LNCaP clone FGC (cell line): ENCODE results near the gene PPARD.

Experiments used
- DNase-seq: peaks from one replicate; pipeline ENCODE4 v3.0.0-alpha.2; 2011; ENCODE audit warnings: low read depth
- H3K4me3 ChIP-seq: 2 replicates; pipeline ENCODE4 v1.5.1; 2011; ENCODE audit warnings: mild to moderate bottlenecking, low read depth, low read length, control low read depth
- TF ChIP-seq, protein P1 (sequence below): IDR thresholded peaks from 2 replicates; pipeline ENCODE4 v1.5.1; 2012; ENCODE audit warnings: mild to moderate bottlenecking; ENCODE audit not compliant: control insufficient read depth, insufficient read depth; ENCODE audit errors: extremely low read depth

The PPARD gene

DNA sequence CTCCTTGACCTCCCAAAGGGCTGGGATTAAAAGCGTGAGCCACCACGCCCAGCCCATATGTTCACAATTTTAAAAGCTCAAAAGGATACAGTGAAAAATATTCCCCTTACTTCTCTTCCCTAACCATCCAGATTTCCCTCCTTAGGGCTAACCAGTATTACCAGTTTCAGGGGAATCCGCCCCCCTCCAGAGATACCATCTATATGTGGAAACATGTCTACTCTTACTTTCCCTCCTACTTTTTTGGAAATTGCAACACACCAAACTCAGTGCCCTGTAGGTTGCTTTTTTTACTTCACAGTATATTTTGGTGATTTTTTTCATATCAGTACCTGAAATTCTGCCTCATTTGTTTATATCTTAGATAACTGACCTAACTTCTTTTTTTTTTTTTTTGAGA lies 118.9 kb downstream of the PPARD start:
- no peak overlapping the region for H3K4me3 ChIP-seq
- TF ChIP-seq, protein P1, sequence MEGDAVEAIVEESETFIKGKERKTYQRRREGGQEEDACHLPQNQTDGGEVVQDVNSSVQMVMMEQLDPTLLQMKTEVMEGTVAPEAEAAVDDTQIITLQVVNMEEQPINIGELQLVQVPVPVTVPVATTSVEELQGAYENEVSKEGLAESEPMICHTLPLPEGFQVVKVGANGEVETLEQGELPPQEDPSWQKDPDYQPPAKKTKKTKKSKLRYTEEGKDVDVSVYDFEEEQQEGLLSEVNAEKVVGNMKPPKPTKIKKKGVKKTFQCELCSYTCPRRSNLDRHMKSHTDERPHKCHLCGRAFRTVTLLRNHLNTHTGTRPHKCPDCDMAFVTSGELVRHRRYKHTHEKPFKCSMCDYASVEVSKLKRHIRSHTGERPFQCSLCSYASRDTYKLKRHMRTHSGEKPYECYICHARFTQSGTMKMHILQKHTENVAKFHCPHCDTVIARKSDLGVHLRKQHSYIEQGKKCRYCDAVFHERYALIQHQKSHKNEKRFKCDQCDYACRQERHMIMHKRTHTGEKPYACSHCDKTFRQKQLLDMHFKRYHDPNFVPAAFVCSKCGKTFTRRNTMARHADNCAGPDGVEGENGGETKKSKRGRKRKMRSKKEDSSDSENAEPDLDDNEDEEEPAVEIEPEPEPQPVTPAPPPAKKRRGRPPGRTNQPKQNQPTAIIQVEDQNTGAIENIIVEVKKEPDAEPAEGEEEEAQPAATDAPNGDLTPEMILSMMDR = no peak
- no peak for DNase-seq

DNA sequence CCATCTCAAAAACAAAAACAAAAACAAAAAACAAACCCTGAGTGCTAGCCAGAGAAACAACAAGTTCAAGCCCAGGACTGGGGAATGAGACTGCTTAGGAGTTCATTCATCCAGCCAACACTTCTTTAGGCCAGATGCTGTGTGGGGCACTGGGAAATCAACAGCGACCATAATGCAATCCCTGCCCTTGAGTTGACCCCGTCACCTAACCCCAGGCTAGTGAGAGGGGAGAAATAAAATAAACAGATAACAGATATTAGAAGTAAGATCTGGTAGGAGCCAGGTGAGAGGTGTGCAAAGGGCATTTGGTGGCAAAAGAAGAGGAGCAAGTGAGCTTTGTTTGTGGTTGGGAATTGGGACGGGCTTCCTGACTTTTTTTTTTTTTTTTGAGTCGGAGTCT lies 120.9 kb downstream of the PPARD start:
- no peak for DNase-seq
- no peak overlapping the region for H3K4me3 ChIP-seq
- TF ChIP-seq, protein P1 = no peak

DNA sequence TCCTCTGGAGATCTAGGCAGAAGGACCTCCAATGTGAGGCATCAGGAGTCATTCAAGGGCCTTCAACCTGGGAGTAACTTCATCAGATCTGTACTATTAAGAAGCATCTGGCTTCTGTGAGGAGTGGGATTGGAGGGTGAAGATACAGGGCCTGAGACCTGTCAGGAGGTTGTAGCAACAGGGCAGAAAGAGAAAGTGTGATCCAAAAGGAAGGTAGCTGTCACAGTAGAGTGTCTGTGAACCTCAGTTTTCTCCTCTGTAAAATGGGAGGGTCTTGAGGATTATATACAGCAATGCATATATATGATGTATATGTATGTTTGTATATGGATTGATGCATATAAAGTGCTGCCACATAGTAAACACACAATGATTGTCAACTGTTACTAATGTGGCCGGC lies 123.3 kb downstream of the PPARD start:
- TF ChIP-seq, protein P1 = no peak
- H3K4me3 ChIP-seq = no peak overlapping the region
- no peak for DNase-seq

DNA sequence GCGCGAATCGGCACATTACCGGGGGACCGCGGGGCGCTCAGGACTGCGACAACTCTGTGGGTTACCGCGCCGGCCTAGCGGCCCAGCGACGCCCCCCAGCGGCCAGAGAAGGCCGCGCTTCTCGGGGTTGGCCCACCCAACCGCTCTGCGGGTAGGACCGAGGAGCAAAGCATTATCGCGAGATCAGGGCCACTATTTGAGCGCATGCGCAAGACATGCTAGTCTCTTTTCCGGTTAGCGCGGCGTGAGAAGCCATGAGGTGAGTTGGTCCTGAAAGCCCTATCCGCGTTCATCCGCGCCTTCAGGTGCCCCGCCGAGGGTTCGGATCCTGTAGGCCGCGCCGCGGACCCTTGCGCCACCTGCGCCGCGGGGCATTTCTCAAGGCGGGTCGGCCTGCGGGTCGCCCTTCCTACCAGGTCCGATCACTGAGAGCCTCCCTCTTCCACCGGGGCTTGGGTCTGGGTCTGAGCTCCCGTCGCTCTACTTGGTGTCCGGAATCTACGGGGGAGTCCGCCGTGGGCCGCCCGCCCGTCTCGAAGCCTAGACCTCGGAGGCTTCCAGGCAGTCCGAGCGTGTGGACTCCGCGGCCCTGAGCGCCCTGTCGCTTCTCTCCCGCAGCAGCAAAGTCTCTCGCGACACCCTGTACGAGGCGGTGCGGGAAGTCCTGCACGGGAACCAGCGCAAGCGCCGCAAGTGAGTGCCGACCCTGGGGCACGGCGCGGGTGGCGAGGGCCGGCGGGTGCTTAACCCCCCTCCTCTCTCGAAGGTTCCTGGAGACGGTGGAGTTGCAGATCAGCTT lies 126.0 kb downstream of the PPARD start, which contains the start of gene RPL10A:
TSS of gene RPL10A (plus strand) at position 221 of the 799 bp plus-strand sequence. CDS start at position 255, 34 bp downstream.
- TF ChIP-seq, protein P1 = peak; percentile 82
- peak within 1 kb of the TSS; percentile 98 for H3K4me3 ChIP-seq
- DNase-seq = peak; percentile 90

DNA sequence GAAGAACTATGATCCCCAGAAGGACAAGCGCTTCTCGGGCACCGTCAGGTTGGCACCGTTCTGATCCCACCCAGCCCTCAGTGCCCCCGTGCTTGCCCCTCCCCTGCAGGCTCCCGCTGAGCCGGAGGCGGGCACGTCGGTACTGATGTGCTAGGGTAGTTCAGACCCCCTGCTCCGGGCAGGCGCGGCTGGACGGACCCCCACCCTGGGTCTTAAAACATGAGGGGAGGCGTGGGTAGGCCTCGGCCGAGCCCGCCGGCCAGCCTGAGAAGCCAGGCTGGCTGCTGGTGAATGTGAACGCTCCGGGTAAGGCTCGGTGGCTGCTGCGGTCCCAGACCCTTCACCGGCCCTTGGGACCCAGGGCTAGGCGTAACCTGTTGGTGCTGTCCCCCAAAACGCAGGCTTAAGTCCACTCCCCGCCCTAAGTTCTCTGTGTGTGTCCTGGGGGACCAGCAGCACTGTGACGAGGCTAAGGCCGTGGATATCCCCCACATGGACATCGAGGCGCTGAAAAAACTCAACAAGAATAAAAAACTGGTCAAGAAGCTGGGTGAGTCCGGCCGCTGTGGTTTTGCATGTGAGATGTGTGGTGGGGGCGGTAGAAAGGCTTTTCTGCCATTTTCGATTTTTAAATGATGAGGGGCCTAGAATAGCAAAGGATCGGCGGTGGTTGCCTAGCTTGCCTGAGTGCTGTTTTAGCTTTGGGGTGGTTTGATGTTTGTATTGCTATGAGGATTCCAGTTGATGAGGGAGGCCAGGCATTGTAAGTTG lies 126.8 kb downstream of the PPARD start:
- peak overlapping the region; percentile 98 for H3K4me3 ChIP-seq
- DNase-seq = no peak
- TF ChIP-seq, protein P1 = no peak

DNA sequence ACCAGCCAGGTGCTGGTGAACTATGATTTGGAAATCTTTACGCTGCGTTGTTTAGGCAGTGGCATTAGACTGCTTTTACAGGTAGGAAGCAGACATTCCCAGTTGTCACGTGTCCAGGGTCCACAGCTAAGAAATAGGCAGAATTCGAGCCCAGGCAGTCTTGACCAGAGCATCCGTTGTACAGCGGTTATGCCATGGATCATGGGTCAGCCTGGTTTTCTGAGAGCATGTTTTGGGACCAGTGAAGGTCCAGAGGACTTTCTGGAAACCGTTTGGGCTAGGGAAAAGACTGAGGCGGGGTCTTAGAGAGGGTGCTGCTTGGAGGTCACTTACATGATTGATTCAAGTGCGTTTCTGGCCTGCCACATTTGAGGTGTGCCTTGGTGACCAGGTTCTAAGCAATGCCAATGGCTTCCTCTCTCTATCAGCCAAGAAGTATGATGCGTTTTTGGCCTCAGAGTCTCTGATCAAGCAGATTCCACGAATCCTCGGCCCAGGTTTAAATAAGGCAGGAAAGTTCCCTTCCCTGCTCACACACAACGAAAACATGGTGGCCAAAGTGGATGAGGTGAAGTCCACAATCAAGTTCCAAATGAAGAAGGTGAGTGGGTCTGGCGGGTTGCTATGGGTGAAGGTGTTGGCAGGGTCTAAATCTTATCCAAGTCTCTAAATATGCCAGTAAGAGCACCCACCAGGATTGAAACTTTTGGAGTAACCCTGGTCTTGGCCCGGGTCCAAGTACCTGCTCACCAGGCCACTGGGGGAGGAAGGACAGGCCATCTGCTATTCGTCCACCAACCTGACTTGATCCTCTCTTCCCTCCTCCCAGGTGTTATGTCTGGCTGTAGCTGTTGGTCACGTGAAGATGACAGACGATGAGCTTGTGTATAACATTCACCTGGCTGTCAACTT lies 127.6 kb downstream of the PPARD start:
- peak; percentile 68 for DNase-seq
- H3K4me3 ChIP-seq = peak overlapping the region; percentile 98
- TF ChIP-seq, protein P1 = no peak
